Activated T-cell treated with anti-CD3 and anti-CD28 coated beads for 1 hour (primary cell): ENCODE data around the gene VPS13A.
"Not testable (repeated sequence)": the region's sequence is repeated elsewhere in the genome, so short reads cannot be mapped to it uniquely, and the experiment has no call there.

Experiments used
- DNase-seq: peaks from one replicate; pipeline ENCODE4 v3.0.0-alpha.2; 2020; ENCODE audit warnings: low read depth

VPS13A gene

GRCh38 chr9:77183581-77183980 is 6.2 kb downstream of the VPS13A start:
- no peak for DNase-seq

- no peak for DNase-seq
Measured at GRCh38 chr9:77188242-77188641, 10.9 kb downstream of the VPS13A start.

- DNase-seq, result no peak
Measured at GRCh38 chr9:77194423-77194822, 17.1 kb downstream of the VPS13A start.

- no peak for DNase-seq
Measured at GRCh38 chr9:77210116-77210515, 32.8 kb downstream of the VPS13A start.

- no peak for DNase-seq
Measured at GRCh38 chr9:77211561-77211960, 34.2 kb downstream of the VPS13A start.

- no peak for DNase-seq
Measured at GRCh38 chr9:77212801-77213200, 35.5 kb downstream of the VPS13A start.

- no peak for DNase-seq
Measured at GRCh38 chr9:77215874-77216273, 38.5 kb downstream of the VPS13A start.

GRCh38 chr9:77218612-77219011 is 41.3 kb downstream of the VPS13A start:
- no peak for DNase-seq

- no peak for DNase-seq
Measured at GRCh38 chr9:77221431-77221830, 44.1 kb downstream of the VPS13A start.

- no peak for DNase-seq
Measured at GRCh38 chr9:77224746-77225312, 47.5 kb downstream of the VPS13A start.

GRCh38 chr9:77236693-77237092 is 59.4 kb downstream of the VPS13A start:
- no peak for DNase-seq

GRCh38 chr9:77237896-77238295 is 60.6 kb downstream of the VPS13A start:
- DNase-seq, result no peak

GRCh38 chr9:77251050-77251449 is 73.7 kb downstream of the VPS13A start:
- DNase-seq, result no peak

GRCh38 chr9:77257275-77257674 is 79.9 kb downstream of the VPS13A start:
- no peak for DNase-seq

GRCh38 chr9:77261605-77262004 is 84.3 kb downstream of the VPS13A start:
- DNase-seq, result no peak

- DNase-seq, result not testable (repeated sequence)
Measured at GRCh38 chr9:77267762-77268161, 90.4 kb downstream of the VPS13A start.

- DNase-seq, result no peak
Measured at GRCh38 chr9:77271023-77271690, 93.8 kb downstream of the VPS13A start.

- no peak for DNase-seq
Measured at GRCh38 chr9:77276799-77277198, 99.5 kb downstream of the VPS13A start.

GRCh38 chr9:77277719-77278118 is 100.4 kb downstream of the VPS13A start:
- no peak for DNase-seq

- no peak for DNase-seq
Measured at GRCh38 chr9:77283991-77284390, 106.7 kb downstream of the VPS13A start.

GRCh38 chr9:77284616-77285015 is 107.3 kb downstream of the VPS13A start:
- no peak for DNase-seq

- DNase-seq, result no peak
Measured at GRCh38 chr9:77290373-77290772, 113.0 kb downstream of the VPS13A start.

- no peak for DNase-seq
Measured at GRCh38 chr9:77291714-77292113, 114.4 kb downstream of the VPS13A start.

GRCh38 chr9:77293949-77294348 is 116.6 kb downstream of the VPS13A start:
- DNase-seq, result no peak
